GM19452 (cell line): Measurements from ENCODE around the gene ZNF823.

Experiments
- ATAC-seq: cut with Tn5 transposase; IDR thresholded peaks from one replicate; pipeline ENCODE4 v1.9.1; 2021; ENCODE audit not compliant: unreplicated experiment

ZNF823 gene

GRCh38 chr19:11737964-11738745, 591 bp downstream of the ZNF823 start:
- peak; percentile 36 for ATAC-seq

- ATAC-seq, result no peak
These were observed 2.0 kb downstream of the ZNF823 start for GRCh38 chr19:11736696-11737095.

- no peak for ATAC-seq
These were observed 3.4 kb downstream of the ZNF823 start for GRCh38 chr19:11735375-11735774.

GRCh38 chr19:11729586-11729985, 9.2 kb downstream of the ZNF823 start:
- ATAC-seq, result no peak

- no peak for ATAC-seq
These were observed 16.3 kb downstream of the ZNF823 start for GRCh38 chr19:11722414-11722813.

GRCh38 chr19:11721681-11722080, 17.1 kb downstream of the ZNF823 start:
- no peak for ATAC-seq

- no peak for ATAC-seq
These were observed 28.4 kb downstream of the ZNF823 start for GRCh38 chr19:11710313-11710712.

GRCh38 chr19:11708457-11708856, 30.3 kb downstream of the ZNF823 start:
- no peak for ATAC-seq

- no peak for ATAC-seq
These were observed 33.3 kb downstream of the ZNF823 start for GRCh38 chr19:11705474-11705873.

GRCh38 chr19:11704626-11705025, 34.1 kb downstream of the ZNF823 start:
- no peak for ATAC-seq

- ATAC-seq, result no peak
These were observed 38.6 kb downstream of the ZNF823 start for GRCh38 chr19:11699931-11700794.

- no peak for ATAC-seq
These were observed 40.5 kb downstream of the ZNF823 start for GRCh38 chr19:11698231-11698630.

GRCh38 chr19:11697284-11697855, 41.4 kb downstream of the ZNF823 start:
- no peak for ATAC-seq

GRCh38 chr19:11694533-11695439, 44.0 kb downstream of the ZNF823 start:
- no peak for ATAC-seq

- ATAC-seq, result no peak
These were observed 44.9 kb downstream of the ZNF823 start for GRCh38 chr19:11693505-11694499.

- ATAC-seq, result no peak
These were observed 46.5 kb downstream of the ZNF823 start for GRCh38 chr19:11692127-11692790.

GRCh38 chr19:11685676-11686650, 52.8 kb downstream of the ZNF823 start:
- no peak for ATAC-seq
